DMS53 treated with DMSO at 0.1 percent for 48 hours (cell line): ENCODE data around the gene CA10.

Experiments
- DNase-seq: peaks from one replicate; lab custom pipeline; 2025; ENCODE audit not compliant: unreplicated experiment; lab: John Stamatoyannopoulos, UW

Gene CA10

DNA sequence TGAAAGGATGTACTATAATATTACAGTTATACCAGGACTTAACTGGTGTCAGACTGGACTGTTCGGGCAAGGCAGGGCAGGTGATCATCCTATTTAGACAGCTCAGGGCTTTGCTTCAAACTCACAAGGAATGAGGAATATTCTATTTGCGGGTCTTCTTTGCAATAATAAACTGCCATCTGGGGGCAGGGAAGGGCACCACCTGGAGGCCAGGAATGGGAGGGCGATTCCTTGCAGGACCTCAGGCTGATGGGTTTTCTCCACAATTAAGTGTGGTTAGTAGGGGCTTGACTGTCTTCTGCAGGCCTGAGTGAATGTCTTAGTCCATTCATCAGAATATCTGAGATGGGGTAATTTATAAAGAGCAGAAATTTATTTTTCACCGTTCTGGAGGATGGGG lies 424.1 kb downstream of the CA10 start:
- DNase-seq: no peak

DNA sequence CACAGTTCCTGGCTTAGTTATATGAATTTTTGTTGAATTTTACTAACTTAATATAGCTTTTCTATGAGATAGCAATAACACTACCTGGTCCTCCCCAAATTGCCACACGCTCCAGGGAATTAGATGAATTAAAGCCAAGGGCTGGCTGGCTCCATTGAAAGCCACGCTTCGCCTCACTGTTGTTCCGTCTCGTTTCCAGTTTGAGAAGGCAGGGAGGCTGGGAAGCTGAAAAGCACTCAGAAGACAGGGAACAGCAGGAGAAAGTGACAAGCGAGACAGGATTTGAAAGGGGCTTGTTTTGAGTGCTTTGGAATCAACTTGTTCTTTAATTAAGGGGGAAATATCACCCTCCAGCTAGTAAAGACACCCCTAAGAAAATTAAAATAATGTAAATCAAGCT lies 425.3 kb downstream of the CA10 start:
- no peak for DNase-seq

DNA sequence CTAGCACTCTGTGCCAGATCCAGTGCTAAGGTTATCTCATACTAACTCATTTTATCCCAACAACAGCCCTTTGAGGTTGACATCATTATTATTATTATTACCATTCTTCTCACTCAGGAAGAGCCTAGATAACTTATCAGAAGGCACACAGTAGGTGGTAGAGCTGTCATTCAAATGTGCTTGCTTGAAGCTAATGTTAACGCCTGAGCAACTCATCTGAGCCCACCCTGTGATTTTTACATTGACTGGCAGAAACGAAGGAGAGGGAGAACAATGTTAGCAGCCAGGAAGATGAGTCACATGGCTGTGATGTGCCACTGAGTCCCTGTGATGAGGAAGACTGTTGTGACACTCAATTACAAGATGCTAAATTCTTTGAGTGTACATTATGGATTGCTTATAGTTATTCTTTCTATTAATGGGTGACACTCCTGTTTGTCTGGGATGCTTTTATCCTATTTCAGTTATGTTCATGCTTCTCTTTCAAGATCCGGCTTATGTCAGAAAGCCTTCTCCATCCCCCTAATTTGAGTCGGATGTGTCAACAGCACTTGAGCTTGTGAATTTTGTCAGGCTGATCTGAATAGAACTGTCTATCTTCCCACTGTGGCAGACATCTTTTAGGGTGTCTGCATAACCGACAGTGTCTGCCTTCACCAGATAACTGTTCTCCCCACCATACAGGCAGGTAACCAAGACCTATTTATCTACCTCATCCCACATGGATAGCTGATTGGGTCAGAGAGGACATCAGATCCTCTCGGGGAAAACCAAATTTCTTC lies 426.4 kb downstream of the CA10 start:
- DNase-seq: no peak

DNA sequence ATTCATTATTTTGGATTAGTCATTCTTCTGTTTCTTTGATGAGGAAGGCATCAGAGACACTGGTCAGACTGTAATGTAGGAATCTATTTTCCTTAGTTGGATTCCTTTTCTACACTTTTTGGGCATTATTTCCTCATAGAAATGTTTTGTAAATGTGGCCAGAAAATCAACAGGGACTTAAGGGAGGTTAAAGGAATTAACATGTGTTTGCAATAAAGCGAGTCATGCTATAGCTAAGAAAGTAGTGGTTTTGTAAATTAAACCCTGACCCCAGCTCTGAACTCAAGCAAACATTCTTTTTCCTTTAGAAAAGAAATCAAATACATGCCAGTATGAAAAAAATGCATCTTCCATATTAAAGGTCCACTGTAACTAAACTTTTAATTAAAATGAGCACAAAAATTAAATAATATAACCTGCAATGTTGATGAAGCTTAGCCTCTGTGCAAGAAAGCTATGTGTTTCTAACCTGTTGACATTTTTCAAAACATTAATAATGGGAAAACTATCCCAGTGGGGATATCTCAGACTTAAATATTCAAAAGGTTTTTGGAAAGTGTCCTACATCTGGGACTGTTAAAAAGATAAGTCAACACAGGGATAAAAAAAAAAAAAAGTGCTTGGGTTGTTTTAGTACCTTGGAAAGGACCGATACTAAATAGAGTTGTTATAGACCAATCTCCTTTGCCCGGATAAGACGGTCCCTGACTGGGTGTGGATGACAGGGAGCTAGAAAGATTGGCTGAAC lies 428.0 kb downstream of the CA10 start:
- no peak for DNase-seq

DNA sequence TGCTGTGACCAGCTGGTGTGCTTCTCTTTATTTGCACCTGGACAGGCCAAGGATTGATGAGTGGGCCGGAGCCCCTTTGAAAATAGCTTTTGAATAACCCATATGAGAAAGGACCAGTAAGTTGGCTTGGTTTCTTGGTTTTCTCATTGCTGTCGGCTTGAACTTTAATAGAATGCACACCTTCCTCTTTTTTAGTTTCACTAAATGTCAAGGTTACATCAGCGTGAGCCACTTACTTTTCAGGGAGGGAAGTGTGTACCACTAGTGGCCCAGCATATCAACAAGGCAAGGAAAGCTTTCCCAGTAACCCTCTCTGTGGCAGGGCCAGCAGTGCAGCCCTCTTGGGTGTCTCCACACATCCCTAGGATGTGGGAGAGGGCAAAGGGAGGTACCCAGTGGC lies 433.3 kb downstream of the CA10 start:
- DNase-seq: no peak

DNA sequence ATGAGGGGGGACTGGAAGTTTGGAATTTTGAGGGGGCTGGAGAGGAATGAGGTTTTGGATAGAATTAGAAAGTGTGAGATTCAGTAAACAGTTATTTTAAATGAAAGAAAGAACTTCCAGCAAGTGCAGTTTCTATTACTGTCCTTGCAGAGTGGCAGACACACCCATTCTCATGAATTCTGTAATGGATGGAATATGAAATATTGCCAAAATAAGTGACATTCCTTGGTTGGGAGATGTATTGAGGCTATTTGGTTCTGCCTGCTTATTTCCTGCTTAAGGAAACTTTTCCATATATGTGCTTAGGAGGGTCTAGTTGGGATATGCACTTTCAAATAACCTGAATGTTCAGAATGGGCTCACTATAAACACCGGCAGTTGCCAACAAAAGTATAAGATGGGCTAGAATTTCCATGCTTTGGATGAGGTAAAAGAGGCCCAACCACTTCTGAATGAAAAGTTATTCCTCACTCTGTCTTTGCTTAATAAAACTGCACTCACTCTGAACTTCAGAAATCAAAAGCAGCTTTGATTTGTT lies 434.4 kb downstream of the CA10 start:
- no peak for DNase-seq

DNA sequence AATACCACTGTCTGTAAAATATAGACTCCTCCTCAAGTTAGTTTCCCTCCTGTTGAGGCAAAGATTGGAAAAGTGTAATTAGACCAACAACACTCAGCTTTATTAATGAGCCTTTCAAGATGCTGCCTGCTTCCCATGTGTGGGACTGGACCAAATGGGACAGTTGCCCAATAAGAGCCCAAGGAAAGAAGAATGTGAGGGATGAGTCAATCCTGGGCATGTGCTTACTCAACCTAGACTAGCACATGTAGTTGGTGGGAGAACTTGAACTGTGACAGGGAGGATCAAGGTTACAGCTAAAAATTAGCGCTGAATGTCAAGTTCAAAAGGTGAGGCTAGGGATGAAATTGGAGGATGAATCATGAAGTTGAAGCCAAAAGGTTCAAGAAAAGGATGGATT lies 435.5 kb downstream of the CA10 start:
- DNase-seq: no peak

DNA sequence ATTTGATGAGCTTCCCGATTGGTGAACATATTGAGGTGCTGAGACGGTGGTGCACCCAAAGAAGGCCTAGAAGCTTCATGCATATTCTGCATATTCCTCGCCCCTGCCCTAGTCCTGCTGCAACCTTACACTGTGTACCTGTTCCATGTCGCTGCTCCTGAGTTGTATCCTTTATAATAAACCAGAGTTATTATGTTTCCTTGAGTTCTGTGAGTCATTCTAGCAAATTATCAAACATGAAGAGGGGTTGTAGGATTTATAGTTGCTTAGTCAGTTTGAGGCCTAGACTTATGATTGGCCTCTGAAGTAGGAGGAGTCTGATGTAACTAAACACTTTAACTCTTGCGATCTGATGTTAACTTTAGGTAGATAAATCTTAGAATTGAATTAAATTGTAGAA lies 436.8 kb downstream of the CA10 start:
- DNase-seq: no peak

DNA sequence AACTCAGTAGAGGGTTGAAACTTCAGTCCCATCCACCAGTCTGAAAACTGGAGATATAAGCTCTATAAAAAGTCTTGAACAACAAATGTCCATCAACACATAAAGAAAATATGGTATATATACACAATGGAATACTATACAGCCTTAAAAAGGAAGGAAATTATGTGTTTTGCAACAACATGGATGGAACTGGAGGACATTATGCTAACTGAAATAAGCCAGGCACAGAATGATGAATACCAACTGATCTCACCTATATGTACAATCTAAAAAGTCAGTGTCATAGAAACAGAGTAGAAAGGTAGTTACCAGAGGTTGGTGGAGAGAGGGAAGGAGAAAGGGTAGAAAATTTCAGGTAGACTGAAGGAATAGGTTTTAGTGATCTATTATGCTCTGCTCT lies 438.1 kb downstream of the CA10 start:
- DNase-seq: no peak

DNA sequence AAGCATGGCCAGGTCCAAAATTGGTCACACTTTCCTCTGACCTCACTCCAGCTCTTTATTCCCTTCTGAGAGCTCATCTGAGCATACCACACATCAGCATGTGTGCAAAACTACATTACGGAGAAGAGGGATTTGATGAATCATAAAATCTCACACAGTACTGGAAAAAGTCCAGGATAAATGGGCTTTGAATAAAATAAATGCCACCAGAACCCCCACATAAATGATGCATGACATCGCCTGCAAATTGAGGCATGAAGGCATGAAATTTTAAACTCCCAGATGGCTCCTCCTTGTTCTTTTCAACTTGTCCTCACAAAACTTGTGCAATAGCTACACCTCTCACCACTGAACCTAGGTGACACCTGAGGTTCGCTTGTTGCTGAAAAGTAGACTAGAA lies 439.5 kb downstream of the CA10 start:
- DNase-seq: no peak

DNA sequence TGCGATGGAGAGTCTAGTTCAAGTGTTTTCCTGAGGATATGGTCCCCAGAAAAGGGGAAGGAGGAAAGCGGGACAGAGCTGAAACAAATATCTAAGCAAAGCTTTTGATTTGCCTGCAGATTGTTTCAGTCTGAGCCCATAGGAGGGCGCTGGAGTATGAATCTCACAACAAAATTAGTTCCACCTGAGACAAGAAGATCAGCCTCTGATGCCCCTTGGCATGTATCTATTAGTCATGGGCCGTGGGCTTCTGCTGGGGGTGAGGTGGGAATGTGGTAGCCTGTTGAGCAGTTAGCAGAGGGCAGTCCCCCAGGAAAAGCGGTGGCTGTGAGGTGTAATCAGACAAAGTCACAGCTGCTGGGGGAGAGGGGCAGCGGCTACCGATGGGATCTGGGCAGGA lies 446.9 kb downstream of the CA10 start:
- DNase-seq: no peak

DNA sequence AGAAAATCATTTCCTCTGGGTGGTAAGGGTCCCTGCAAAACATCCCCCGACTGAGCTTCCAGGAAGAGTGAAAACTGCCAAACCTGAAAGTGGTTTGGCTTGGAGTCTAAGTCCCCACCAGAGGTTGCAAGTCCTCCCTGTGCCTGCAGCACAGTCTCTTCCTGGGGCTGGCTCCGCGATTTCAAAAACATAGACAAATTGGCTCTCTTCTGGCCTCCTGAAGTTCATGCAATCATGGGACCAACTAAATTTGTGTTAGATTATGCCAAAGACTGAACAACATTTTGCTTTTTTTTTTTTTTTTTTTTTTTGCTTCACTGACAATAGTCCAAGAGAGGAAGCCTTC lies 447.9 kb downstream of the CA10 start:
- DNase-seq: no peak

DNA sequence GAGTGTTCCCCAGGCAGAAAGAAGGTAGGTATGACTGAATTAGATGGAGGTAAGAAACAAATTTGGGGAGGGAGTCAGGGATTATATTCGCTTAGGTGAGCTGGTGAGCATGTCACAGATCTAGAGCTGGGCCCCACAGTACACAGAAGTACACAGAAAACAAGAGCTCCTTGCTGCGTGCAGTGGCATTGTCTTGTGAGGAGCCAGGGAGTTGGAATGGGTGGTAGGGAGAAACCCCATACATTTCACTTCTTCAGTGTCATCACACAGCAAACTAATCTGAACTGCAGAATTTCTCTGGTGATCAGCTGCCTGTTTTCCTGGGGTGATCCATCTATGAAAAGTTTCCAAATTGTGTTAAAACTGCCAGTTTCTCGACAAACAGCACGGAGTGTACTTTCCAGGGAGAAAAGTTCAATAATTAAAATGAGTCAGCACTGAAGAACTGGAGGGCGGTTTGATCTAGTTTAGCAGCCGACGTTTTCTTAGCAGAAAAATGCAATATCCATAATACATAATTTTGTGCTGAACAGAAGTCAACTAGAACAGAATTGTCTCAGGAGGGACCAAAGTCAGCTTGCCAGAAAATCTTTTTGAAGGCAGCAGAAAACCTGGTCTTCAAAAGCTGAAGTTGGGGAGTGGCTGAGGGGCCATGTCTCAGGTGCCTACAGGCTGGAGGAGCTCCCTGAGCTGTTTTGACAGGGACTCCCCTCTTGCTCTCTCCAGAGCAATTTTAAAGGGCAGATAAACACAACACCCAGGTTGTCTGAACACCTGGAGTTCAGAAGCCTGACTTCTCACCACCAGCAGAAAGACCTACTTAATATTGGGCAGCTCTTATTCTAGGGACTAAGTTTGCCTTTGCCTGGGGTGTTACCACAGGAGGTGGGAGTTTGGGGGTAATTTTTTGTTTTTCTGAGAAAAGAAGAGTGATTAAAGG lies 448.6 kb downstream of the CA10 start:
- no peak for DNase-seq

DNA sequence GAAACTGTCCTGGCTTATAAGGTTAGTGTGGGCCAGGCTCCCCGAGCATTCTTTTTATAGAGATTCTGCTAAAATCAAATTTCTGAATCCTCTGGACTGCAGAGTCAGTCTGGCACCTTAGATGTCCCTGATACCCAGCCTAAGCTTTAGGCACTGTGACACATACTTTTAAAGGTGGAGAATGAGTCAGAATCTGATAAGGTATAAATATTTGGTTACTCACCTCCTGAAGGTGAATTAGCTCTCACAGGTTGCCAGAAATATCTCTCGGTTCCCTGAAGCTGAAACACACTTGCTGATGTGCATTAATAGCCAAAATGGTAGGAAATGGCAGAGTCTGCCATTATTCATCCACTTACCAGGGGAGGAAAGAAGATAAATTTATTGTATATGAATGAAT lies 451.3 kb downstream of the CA10 start:
- DNase-seq: no peak

DNA sequence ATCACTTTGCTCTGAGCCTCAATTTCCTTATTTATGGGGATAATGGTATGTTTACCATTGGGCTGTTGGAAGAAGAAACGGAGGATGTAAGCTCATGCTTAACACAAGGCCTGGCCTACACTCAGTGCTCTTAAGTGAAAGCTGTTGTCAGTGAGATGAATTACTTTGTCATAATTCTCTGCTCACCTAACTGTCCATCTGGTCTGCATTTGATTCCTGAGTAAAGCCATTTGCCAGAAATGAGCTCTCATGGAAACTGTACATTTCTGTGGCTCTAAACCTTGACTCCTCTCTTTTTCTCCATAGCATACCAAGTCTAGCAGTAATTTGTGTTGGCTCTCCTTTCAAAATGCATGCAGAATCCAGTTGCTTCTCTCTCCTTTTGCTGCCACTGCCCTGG lies 452.4 kb downstream of the CA10 start:
- DNase-seq: no peak

DNA sequence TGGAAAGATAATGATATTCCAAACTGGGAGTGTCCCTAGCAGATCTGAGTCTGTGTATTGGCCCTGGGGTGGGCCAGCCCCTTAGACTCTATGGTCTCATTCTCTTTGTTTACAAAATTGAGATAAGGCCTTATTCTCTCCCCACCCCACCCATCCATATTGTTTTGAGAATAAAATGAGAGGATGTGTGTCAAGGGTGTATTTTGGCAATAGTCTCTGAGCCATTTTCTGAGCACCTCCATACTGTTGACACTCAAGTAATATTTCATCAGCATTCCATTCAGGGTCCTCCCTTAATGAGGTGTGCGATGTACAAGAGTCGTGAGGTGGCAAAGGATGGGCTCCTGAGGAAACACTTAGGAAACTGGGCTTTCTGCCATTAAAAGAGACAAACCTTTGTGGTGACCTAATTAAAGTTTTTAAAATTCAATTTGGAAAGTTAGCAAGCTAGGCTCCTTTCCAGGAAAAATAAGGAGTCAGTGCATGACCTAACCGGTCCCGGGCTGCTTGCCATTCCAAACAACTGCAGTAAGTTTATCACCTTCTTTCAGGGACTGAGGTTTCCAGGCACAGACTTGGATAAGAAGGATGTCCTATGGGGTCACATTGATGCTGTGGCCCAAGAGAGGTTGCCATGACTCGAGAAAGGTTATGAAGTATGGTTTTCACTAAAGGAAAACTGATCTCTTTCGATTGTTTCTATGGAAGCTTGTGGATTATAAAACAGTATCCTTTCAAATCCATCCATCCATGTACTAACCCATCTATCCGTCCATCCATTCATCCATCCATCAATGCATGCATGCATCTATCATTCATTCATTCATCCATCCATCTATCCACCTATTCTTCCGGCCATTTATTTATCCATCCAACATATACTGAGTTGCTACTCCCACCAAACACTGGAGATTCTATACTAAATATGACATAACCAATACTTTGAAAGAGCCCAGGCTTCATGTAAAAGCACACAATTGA lies 454.9 kb downstream of the CA10 start:
- no peak for DNase-seq

DNA sequence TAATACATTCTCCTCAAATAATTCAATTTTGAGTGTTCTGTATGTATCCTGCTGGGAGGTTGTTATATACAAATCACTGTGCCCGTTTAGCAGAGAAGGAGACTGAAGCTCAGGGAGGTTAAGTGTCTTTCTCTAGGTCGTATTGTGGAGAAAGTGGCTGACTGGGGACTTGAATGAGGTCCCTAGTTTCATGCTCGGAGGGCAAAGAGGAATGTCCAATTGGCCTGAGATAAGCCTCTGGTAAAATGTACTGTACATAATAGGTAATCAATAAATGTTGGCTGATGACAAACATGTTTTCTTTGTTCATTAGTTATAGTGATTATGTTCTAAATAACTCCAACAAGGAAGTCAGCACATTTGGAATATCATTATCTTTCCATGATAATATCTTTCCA lies 455.6 kb downstream of the CA10 start:
- DNase-seq: no peak

DNA sequence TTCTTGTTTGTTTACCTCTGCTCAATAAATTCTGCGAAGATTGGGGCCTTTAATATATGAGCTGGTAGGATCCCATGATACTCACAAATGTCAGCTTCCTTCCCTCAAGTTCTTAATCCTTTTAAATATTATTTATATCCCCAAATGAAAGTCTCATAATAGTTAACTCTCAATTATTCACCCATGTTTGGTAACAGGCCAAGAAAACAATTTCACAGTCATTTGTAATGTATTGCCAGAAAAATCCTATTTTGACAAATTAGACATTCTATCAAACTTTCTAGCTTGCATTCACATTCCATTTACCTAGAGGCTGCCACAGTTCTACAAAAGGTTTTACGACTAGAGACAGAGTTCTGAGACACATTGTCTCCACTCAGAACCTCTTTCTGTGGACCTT lies 457.0 kb downstream of the CA10 start:
- DNase-seq: no peak

DNA sequence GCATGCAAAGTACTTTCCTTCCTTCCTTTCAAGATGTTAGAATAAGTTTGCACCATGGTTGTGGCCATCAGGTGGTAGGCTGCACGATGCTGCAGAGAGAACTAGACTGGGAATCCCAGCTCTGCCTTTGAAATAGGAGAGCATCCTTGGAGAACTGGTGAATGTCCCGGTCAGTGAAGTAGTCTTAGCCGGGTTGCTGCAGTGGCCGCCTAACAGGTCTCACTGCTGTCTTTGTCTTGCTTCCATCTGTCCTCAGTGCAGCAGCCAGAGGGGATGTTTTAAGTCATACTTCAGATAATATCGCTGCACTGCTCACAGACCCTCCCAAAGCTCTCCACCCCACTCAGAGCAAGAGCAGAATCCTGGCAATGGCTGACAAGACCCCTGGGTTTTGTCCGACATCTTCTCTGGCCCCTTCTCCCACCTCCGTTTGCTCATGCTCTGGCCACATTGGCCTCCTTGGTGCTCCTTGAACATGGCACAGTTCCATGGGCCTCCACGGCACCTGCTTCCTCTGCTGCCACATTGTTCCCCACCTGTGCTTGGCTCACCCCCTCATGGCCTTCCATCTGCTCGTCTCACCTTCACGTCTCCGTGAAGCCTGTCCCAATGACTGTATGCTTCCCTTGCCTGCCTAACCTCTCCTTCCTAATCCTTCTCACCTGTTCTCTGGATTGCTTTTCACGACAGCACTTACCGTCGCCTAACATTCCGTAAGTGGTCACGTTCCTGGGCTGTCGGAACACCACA lies 458.3 kb downstream of the CA10 start:
- DNase-seq: no peak

DNA sequence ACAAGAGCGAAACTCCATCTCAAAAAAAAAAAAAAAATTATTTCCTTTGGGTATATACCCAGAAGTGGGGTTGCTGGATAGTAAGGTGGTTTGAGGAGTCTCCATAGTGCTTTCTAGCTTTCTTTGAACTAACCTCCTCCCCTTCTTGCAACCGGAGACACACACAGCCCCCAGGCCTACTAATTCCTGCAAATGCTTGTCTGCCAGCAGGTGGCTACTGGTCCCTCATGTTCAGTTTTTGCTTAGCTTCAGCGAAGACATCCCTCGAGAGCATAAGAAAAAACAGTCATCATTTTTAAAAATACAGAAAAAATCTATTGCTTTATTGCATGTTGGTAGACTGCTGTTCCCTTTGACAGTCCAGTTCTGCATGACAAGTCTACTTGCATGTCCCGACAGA lies 459.2 kb downstream of the CA10 start:
- no peak for DNase-seq
